ENCODE measurements around the gene PPT2. TPM values are rescaled to one million over a fixed set of nuclear protein-coding genes. Genes with fewer than 3 reads are reported as not detected.

The PPT2 gene
- total and polyA plus RNA-seq, 2 of the 13 experiments (the other 11 are each of a cell fraction or from before 2014, with no cell fraction given): 39.2 to 61.8 TPM

DNA sequence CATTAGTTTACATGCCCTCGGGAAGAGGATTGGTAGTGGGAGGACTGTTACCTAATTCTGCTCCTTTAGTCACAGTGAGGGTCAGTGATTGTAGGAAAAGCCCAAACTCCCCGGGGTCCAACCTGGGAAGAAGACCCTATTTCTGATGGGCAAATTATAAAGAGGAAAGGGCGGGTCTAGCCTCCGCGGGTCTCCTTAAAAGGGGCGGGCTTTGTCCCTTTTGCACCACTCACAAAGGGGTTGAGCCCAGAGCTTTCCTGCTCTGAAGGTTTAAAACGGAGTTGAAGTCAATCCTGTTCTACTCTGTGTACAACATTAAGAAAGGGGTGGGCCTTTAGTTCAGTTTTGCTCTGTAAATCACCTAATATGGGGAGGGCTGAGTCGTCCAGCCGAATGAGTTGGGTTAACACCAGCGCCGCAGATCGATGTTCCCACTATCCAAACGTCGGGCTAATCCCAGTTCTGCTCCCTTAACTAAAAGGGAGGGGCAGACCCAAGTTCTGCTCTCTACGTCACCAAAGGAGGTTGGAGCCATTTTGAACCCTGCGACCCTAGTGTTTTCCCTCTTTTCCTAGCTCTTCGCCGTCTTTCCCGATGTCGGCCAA, 23.3 kb downstream of the PPT2 start:
- peaks cover 60% of the 10 kb centered on the region for H3K4me1 ChIP-seq (ENCODE audit: insufficient read depth, low read length)
- ATAC-seq (peak; percentile 12), DNase-seq (ENCODE audit: low spot score) (no peak), FAIRE-seq (no peak)
- peak overlapping the region; percentile 90 for H3K9ac ChIP-seq (ENCODE audit: insufficient read depth, low read depth, low read length)
- WGBS (ENCODE audit: low lambda C conversion rate): 0% methylated on average over 19 of the region's 20 CpGs
- H3K9me3 ChIP-seq (ENCODE audit: low read length): no peaks in the 10 kb centered on the region
- in situ Hi-C loops (cut with HindIII; ENCODE audit: extremely low pct_ligation_motif_present, low pct_unique_long_range_greater_than_20kb): no loop called here
- H3K27me3 ChIP-seq (ENCODE audit: control insufficient read depth in 1 of 2, insufficient read depth in 2 of 2, low read length in 2 of 2): no peaks in the 10 kb centered on the region; a peak in 1 of 5 replicates
- peak overlapping the region; percentile 98 for H3K4me2 ChIP-seq (ENCODE audit: low read depth, low read length)
- peak overlapping the region; percentile 96 to 98 (median 98) for H3K4me3 ChIP-seq (replicated peaks in 1 of 3; ENCODE audit: insufficient read depth in 1 of 3, low read depth in 2 of 3, low read length in 3 of 3)
- no peaks in the 10 kb centered on the region for H4K20me1 ChIP-seq (ENCODE audit: insufficient read depth, low read length)
- intact Hi-C loops (cut with micrococcal nuclease; ENCODE audit: unreplicated experiment): loop anchor here (2.0 to 5.0 kb wide), 2 partner anchors 58 to 1090 kb away; no protein-coding TSS in a partner anchor
- peaks cover 56% of the 10 kb centered on the region for H3K79me2 ChIP-seq (ENCODE audit: insufficient read depth, low read length)
- ChIA-PET CTCF (ENCODE audit: low intra/inter-chr PET ratio, low total read pairs) (interaction anchor here (0.9 kb wide), 1 partner anchor 58 kb away, joined by 3 read pairs; no protein-coding TSS in a partner anchor), POLR2A (interaction anchor here (0.6 to 5.8 kb wide), 23 partner anchors 8 to 1094 kb away, joined by 3 to 127 read pairs (median 5); partner anchors contain the start of genes ATF6B, CFB, FKBPL and GPANK1)
- TSS peak; percentile 61 for BruUV-seq (replicated peaks)
- H3K27ac ChIP-seq (ENCODE audit: extremely low read length, insufficient read depth, low read length): peak overlapping the region; percentile 97
- peaks cover 15 to 22% of the 10 kb centered on the region in 2 experiments; a peak in 4 of 5 replicates for H3K36me3 ChIP-seq (replicated peaks in 1 of 2; ENCODE audit: control insufficient read depth in 1 of 2, insufficient read depth in 2 of 2, low read length in 2 of 2)
- H2AFZ ChIP-seq (ENCODE audit: low read length): no peak overlapping the region
- TF ChIP-seq CHD2 (IDR thresholded peaks at IDR 0.05; ENCODE audit: low read depth, low read length) (no peak), ZSCAN31 (CRISPR knock-in tag; IDR thresholded peaks at IDR 0.05; ENCODE audit: low read depth) (no peak; the same call in 1 of the 2 replicates), MED13 (CRISPR knock-in tag; IDR thresholded peaks at IDR 0.05) (no peak), ATM (IDR thresholded peaks at IDR 0.05; ENCODE audit: borderline replicate concordance) (no peak), ZC3H13 (CRISPR knock-in tag; IDR thresholded peaks at IDR 0.05) (no peak), ZNF567 (CRISPR knock-in tag; IDR thresholded peaks at IDR 0.05; ENCODE audit: borderline replicate concordance) (no peak), ZNF382 (CRISPR knock-in tag; IDR thresholded peaks at IDR 0.05; ENCODE audit: borderline replicate concordance) (no peak), ISX (CRISPR knock-in tag; conservative IDR thresholded peaks at IDR 0.05) (no peak), ZNF510 (CRISPR knock-in tag; IDR thresholded peaks at IDR 0.05; ENCODE audit: low read depth) (0 out of 2 replicates have a peak, but pooled peaks have one; percentile 34), ZSCAN29 (CRISPR knock-in tag; conservative IDR thresholded peaks at IDR 0.05) (no peak), SIN3A (IDR thresholded peaks at IDR 0.05; ENCODE audit: borderline replicate concordance, low read depth, low read length) (no peak), ZNF558 (CRISPR knock-in tag; IDR thresholded peaks at IDR 0.05; ENCODE audit: borderline replicate concordance) (no peak), NCOA2 (CRISPR knock-in tag; IDR thresholded peaks at IDR 0.05) (0 out of 2 replicates have a peak, but pooled peaks have one; percentile 1), ZKSCAN5 (CRISPR knock-in tag; IDR thresholded peaks at IDR 0.05) (no peak), GATAD1 (CRISPR knock-in tag; IDR thresholded peaks at IDR 0.05) (peak; percentile 1; the same call in 1 of the 2 replicates), ZNF383 (CRISPR knock-in tag; IDR thresholded peaks at IDR 0.05; ENCODE audit: borderline replicate concordance) (no peak; the same call in 1 of the 2 replicates), IKZF5 (CRISPR knock-in tag; IDR thresholded peaks at IDR 0.05) (no peak), ZNF615 (CRISPR knock-in tag; IDR thresholded peaks at IDR 0.05; ENCODE audit: borderline replicate concordance) (no peak), ZNF20 (CRISPR knock-in tag; IDR thresholded peaks at IDR 0.05) (no peak), ADNP (CRISPR knock-in tag; IDR thresholded peaks at IDR 0.05) (no peak), TIGD3 (CRISPR knock-in tag; IDR thresholded peaks at IDR 0.05; ENCODE audit: borderline replicate concordance) (peak; percentile 42; the same call in 1 of the 2 replicates), FOXK1 (CRISPR knock-in tag; IDR thresholded peaks at IDR 0.05; ENCODE audit: borderline replicate concordance, low read depth) (no peak)
- TF ChIP-seq, protein P1, sequence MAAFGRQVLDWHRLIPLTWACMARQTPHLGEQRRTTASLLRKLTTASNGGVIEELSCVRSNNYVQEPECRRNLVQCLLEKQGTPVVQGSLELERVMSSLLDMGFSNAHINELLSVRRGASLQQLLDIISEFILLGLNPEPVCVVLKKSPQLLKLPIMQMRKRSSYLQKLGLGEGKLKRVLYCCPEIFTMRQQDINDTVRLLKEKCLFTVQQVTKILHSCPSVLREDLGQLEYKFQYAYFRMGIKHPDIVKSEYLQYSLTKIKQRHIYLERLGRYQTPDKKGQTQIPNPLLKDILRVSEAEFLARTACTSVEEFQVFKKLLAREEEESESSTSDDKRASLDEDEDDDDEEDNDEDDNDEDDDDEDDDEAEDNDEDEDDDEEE (CRISPR knock-in tag; IDR thresholded peaks at IDR 0.05): no peak
